ENCODE data around the gene ZNF606.

The ZNF606 gene

DNA sequence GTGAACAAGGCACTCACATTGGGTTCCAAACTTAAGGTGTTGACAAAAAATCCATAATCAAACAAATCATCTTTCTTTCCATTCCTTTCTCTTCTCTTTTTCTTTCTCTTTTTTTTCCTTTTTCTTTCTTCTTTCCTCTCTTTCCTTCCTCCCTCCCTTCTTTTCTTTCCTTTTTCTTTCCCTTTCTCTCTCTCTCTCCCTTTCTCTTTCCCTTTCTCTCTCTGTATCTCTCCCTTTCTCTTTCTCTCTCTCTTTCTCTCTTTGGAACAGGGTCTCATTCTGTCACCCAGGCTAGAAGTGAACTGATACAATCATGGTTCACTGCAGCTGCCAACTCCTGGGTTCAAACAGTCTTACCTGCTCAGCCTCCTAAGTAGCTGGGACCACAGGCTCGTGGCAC lies 40.8 kb downstream of the ZNF606 start:
- ChIA-PET CTCF (no interaction called here), POLR2A (no interaction called here)
- no peak for DNase-seq (ENCODE audit: extremely low spot score)
- TF ChIP-seq FOXA1 (IDR thresholded peaks at IDR 0.05) (no peak), TARDBP (IDR thresholded peaks at IDR 0.05) (no peak), BHLHE40 (IDR thresholded peaks at IDR 0.05; ENCODE audit: borderline replicate concordance) (no peak), HDGF (IDR thresholded peaks at IDR 0.05; ENCODE audit: borderline replicate concordance) (no peak), CTBP1 (IDR thresholded peaks at IDR 0.05; ENCODE audit: borderline replicate concordance) (no peak)

GRCh38 chr19:57954996-57955395 lies 47.6 kb downstream of the ZNF606 start:
- POLR2A ChIA-PET = no interaction called here

DNA sequence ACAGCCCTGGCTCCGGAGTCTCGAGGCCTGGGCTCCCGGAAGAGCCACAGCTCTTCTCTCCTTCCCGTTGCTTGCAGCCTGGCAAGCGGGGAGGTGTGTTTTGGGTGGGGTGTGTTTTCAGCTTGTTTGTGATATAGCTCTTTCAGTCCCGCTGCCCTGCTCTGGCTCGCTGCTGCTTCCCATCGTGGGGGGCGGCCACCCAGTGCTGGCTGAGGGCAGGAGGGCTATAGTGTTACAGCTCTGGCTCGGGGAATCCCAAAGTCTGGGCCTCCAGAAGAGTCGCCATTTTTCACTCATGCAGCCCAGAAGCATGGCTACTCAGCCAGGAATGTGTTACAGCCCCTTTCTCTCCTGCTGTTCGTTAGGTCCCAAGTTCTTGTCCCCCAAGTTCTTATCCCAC lies 52.9 kb downstream of the ZNF606 start:
- no peak for DNase-seq (ENCODE audit: extremely low spot score)
- no peak for TF ChIP-seq ELF4 (IDR thresholded peaks at IDR 0.05)
- no peak for TF ChIP-seq LEF1 (IDR thresholded peaks at IDR 0.05; ENCODE audit: borderline replicate concordance)
- TF ChIP-seq, protein P1, sequence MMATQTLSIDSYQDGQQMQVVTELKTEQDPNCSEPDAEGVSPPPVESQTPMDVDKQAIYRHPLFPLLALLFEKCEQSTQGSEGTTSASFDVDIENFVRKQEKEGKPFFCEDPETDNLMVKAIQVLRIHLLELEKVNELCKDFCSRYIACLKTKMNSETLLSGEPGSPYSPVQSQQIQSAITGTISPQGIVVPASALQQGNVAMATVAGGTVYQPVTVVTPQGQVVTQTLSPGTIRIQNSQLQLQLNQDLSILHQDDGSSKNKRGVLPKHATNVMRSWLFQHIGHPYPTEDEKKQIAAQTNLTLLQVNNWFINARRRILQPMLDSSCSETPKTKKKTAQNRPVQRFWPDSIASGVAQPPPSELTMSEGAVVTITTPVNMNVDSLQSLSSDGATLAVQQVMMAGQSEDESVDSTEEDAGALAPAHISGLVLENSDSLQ (IDR thresholded peaks at IDR 0.05) = no peak
- TF ChIP-seq ARNT (IDR thresholded peaks at IDR 0.05) = no peak
- no peak for TF ChIP-seq HDGF (IDR thresholded peaks at IDR 0.05; ENCODE audit: borderline replicate concordance)
- TF ChIP-seq TARDBP (IDR thresholded peaks at IDR 0.05) = no peak
- TF ChIP-seq SUZ12 (IDR thresholded peaks at IDR 0.05) = no peak
- TF ChIP-seq SP1 (IDR thresholded peaks at IDR 0.05) = no peak
- no peak for TF ChIP-seq NFRKB (IDR thresholded peaks at IDR 0.05)
- TF ChIP-seq L3MBTL2 (conservative IDR thresholded peaks at IDR 0.05) = no peak
- no peak for TF ChIP-seq FOXM1 (IDR thresholded peaks at IDR 0.05; ENCODE audit: borderline replicate concordance)
- no peak for TF ChIP-seq FOXA1 (IDR thresholded peaks at IDR 0.05)
- no peak for TF ChIP-seq FOXK2 (IDR thresholded peaks at IDR 0.05)
- no peak for TF ChIP-seq BHLHE40 (IDR thresholded peaks at IDR 0.05; ENCODE audit: borderline replicate concordance)
- CTCF ChIA-PET = no interaction called here
- POLR2A ChIA-PET = no interaction called here

More at GRCh38 chr19:57954996-57955395, 47.6 kb downstream of the ZNF606 start:
- CTCF ChIA-PET = no interaction called here
- TF ChIP-seq FOXM1 (IDR thresholded peaks at IDR 0.05; ENCODE audit: borderline replicate concordance) = no peak
- TF ChIP-seq LEF1 (IDR thresholded peaks at IDR 0.05; ENCODE audit: borderline replicate concordance) = no peak
- no peak for TF ChIP-seq HDGF (IDR thresholded peaks at IDR 0.05; ENCODE audit: borderline replicate concordance)
- no peak for TF ChIP-seq ZNF384 (IDR thresholded peaks at IDR 0.05)
- TF ChIP-seq, protein P1 (IDR thresholded peaks at IDR 0.05) = no peak
- TF ChIP-seq CTBP1 (IDR thresholded peaks at IDR 0.05; ENCODE audit: borderline replicate concordance) = no peak
- TF ChIP-seq NFRKB (IDR thresholded peaks at IDR 0.05) = no peak
- TF ChIP-seq FOXA1 (IDR thresholded peaks at IDR 0.05) = no peak
- no peak for TF ChIP-seq SP1 (IDR thresholded peaks at IDR 0.05)
- TF ChIP-seq ELF4 (IDR thresholded peaks at IDR 0.05) = no peak
- TF ChIP-seq TARDBP (IDR thresholded peaks at IDR 0.05) = no peak
- TF ChIP-seq ARNT (IDR thresholded peaks at IDR 0.05) = no peak
- no peak for TF ChIP-seq BHLHE40 (IDR thresholded peaks at IDR 0.05; ENCODE audit: borderline replicate concordance)
- no peak for TF ChIP-seq SUZ12 (IDR thresholded peaks at IDR 0.05)
- no peak for TF ChIP-seq FOXK2 (IDR thresholded peaks at IDR 0.05)
- TF ChIP-seq L3MBTL2 (conservative IDR thresholded peaks at IDR 0.05) = no peak
- no peak for DNase-seq (ENCODE audit: extremely low spot score)

- CTCF ChIA-PET = no interaction called here
- TF ChIP-seq SP1 (IDR thresholded peaks at IDR 0.05) (no peak), ZNF384 (IDR thresholded peaks at IDR 0.05) (no peak)
- POLR2A ChIA-PET = no interaction called here
- no peak for DNase-seq (ENCODE audit: extremely low spot score)
Measured at GRCh38 chr19:57949296-57949695, 53.3 kb downstream of the ZNF606 start.

DNA sequence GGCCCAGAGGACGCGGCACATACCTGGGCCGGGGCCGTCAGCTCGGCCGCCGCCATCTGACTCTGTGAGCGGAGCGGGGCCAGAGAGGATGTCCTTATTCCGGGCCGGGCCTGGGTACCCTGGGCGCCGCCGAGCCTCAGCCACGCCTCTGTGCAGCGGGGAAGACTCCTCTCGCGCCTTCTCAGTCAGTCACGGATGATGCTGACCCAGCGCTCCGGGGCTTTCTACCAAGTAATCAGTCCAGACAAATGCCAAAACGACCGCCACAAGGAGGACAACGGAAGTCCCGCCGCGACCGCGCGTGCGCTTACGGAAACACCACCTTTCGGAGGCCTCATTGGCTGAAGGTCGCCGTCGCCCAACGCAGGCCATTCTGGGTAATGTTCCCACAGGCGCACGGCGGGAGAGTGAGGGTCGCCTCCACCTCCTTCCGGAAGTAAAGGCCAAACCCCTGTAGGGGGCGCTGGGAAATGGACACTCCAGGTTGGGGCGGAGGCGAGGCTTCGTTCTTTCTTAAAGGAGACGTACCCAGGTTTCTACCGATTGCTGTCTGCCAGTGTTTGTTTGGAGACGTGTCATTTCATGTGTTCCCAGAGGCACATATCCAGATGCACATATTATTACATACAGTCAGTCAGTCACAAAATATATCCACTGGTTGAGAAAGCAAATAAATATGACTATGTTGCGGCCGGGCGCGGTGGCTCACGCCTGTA lies 55.0 kb downstream of the ZNF606 start, which contains the start of gene ZNF256:
Gene ZNF256, minus strand, starts transcription at position 288 of the 716 bp plus-strand sequence. Its CDS starts 232 bp downstream, at position 56.
- DNase-seq (ENCODE audit: extremely low spot score) = peak; percentile 87
- TF ChIP-seq L3MBTL2 (conservative IDR thresholded peaks at IDR 0.05) = peak; percentile 89
- TF ChIP-seq, protein P1 (IDR thresholded peaks at IDR 0.05) = no peak
- peak; percentile 49; the same call in 1 of the 2 replicates for TF ChIP-seq ELF4 (IDR thresholded peaks at IDR 0.05)
- TF ChIP-seq SUZ12 (IDR thresholded peaks at IDR 0.05) = no peak
- TF ChIP-seq ARNT (IDR thresholded peaks at IDR 0.05) = no peak
- TF ChIP-seq CTBP1 (IDR thresholded peaks at IDR 0.05; ENCODE audit: borderline replicate concordance) = no peak
- TF ChIP-seq FOXK2 (IDR thresholded peaks at IDR 0.05) = no peak
- ChIA-PET CTCF (no interaction called here), POLR2A (no interaction called here)

DNA sequence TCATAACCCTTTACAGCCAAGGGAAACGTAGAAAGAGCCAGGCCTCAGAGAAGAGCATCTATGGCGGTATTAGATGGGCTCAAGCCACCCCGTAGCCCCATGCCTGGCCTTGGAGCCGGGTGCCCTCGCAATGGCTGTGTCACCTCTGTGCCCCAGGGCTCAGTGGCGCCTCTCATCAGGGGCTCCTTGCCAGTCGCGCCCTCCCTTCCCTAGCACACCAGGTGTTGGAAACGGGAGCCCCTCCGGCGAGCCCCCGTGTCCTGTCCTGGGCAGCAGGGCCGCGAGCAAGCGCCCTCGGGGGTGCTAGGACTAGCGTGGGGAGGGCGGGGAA lies 55.6 kb downstream of the ZNF606 start:
- no peak for DNase-seq (ENCODE audit: extremely low spot score)
- ChIA-PET POLR2A (no interaction called here), CTCF (no interaction called here)
- TF ChIP-seq FOXA1 (IDR thresholded peaks at IDR 0.05) (no peak), HDGF (IDR thresholded peaks at IDR 0.05; ENCODE audit: borderline replicate concordance) (no peak), LEF1 (IDR thresholded peaks at IDR 0.05; ENCODE audit: borderline replicate concordance) (no peak), SUZ12 (IDR thresholded peaks at IDR 0.05) (no peak), BHLHE40 (IDR thresholded peaks at IDR 0.05; ENCODE audit: borderline replicate concordance) (no peak), ARNT (IDR thresholded peaks at IDR 0.05) (no peak), FOXK2 (IDR thresholded peaks at IDR 0.05) (no peak), SP1 (IDR thresholded peaks at IDR 0.05) (no peak), CTBP1 (IDR thresholded peaks at IDR 0.05; ENCODE audit: borderline replicate concordance) (no peak), NFRKB (IDR thresholded peaks at IDR 0.05) (no peak), FOXM1 (IDR thresholded peaks at IDR 0.05; ENCODE audit: borderline replicate concordance) (no peak), TARDBP (IDR thresholded peaks at IDR 0.05) (no peak), ZNF384 (IDR thresholded peaks at IDR 0.05) (no peak), L3MBTL2 (conservative IDR thresholded peaks at IDR 0.05) (no peak), ELF4 (IDR thresholded peaks at IDR 0.05) (no peak)
- TF ChIP-seq, protein P1 (IDR thresholded peaks at IDR 0.05) = no peak

All from HEK293T (cell line).